Glutamatergic neuron (in vitro differentiated cells): Measurements from ENCODE around the gene TMEM147. TPM values are rescaled to one million over a fixed set of nuclear protein-coding genes. Genes with fewer than 3 reads are reported as not detected.

Experiments
- DNase-seq: peaks from one replicate; pipeline ENCODE4 v3.0.0; 2022
- H3K27ac Mint-ChIP-seq: one replicate; pipeline ENCODE4 v1.8.0; 2020; ENCODE audit warnings: mild to moderate bottlenecking, mixed read lengths, inconsistent platforms; ENCODE audit not compliant: unreplicated experiment
- H3K27me3 Mint-ChIP-seq: one replicate; pipeline ENCODE4 v1.8.0; 2020; ENCODE audit warnings: mild to moderate bottlenecking, moderate library complexity, mixed read lengths, inconsistent platforms; ENCODE audit not compliant: unreplicated experiment
- H3K36me3 Mint-ChIP-seq: one replicate; pipeline ENCODE4 v1.8.0; 2020; ENCODE audit warnings: mild to moderate bottlenecking, mixed read lengths, inconsistent platforms; ENCODE audit not compliant: unreplicated experiment
- H3K4me1 Mint-ChIP-seq: one replicate; pipeline ENCODE4 v1.8.0; 2020; ENCODE audit warnings: mild to moderate bottlenecking, low read depth, mixed read lengths, inconsistent platforms; ENCODE audit not compliant: unreplicated experiment
- H3K4me3 Mint-ChIP-seq: one replicate; pipeline ENCODE4 v1.8.0; 2020; ENCODE audit warnings: mild to moderate bottlenecking, mixed read lengths, inconsistent platforms; ENCODE audit not compliant: unreplicated experiment
- H3K9me3 Mint-ChIP-seq: one replicate; pipeline ENCODE4 v1.8.0; 2020; ENCODE audit warnings: mild to moderate bottlenecking, moderate library complexity, mixed read lengths, inconsistent platforms; ENCODE audit not compliant: unreplicated experiment
- total RNA-seq: library from RNA; stranded (reverse); fragmentation: NEBNext Ultra II Directional; extraction: Animal tissue kit (Norgen Biotek cat#: 25700); gene quantifications from one replicate; pipeline ENCODE4 v1.2.1, GENCODE V29; 2021; ENCODE audit not compliant: unreplicated experiment
- TF ChIP-seq, protein P1 (sequence below): fragments of 200-600 bp; sonication (generic); IDR thresholded peaks from one replicate; pipeline ENCODE4 v1.5.0; 2021; ENCODE audit not compliant: partially characterized antibody, unreplicated experiment

The TMEM147 gene
- total RNA-seq, 1 donor from 2014 or later: 67.2 TPM

DNA sequence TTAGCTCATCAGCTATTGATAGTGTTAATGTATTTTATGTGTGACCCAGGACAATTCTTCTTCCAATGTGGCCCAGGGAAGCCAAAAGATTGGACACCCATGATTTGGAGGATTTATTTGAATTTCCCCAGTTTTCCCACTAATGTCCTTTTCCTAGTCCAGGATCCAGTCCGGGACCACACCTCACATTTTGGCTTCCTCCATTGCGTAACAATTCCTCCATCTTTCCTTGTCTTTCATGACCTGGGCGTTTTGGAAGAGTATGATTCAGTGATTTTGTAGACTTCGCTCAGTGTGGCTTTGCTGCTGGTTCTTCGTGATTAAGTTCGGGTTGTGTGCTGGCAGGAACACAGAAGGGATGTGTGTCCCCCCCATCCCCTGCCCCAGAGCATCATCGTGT lies 21.3 kb downstream of the TMEM147 start:
- DNase-seq: no peak
- TF ChIP-seq, protein P1, sequence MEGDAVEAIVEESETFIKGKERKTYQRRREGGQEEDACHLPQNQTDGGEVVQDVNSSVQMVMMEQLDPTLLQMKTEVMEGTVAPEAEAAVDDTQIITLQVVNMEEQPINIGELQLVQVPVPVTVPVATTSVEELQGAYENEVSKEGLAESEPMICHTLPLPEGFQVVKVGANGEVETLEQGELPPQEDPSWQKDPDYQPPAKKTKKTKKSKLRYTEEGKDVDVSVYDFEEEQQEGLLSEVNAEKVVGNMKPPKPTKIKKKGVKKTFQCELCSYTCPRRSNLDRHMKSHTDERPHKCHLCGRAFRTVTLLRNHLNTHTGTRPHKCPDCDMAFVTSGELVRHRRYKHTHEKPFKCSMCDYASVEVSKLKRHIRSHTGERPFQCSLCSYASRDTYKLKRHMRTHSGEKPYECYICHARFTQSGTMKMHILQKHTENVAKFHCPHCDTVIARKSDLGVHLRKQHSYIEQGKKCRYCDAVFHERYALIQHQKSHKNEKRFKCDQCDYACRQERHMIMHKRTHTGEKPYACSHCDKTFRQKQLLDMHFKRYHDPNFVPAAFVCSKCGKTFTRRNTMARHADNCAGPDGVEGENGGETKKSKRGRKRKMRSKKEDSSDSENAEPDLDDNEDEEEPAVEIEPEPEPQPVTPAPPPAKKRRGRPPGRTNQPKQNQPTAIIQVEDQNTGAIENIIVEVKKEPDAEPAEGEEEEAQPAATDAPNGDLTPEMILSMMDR: no peak
- no peak overlapping the region for H3K27ac Mint-ChIP-seq
- peaks cover 3% of the 10 kb centered on the region for H3K9me3 Mint-ChIP-seq
- no peaks in the 10 kb centered on the region for H3K27me3 Mint-ChIP-seq
- H3K36me3 Mint-ChIP-seq: no peaks in the 10 kb centered on the region
- H3K4me3 Mint-ChIP-seq: no peak overlapping the region
- no peaks in the 10 kb centered on the region for H3K4me1 Mint-ChIP-seq

DNA sequence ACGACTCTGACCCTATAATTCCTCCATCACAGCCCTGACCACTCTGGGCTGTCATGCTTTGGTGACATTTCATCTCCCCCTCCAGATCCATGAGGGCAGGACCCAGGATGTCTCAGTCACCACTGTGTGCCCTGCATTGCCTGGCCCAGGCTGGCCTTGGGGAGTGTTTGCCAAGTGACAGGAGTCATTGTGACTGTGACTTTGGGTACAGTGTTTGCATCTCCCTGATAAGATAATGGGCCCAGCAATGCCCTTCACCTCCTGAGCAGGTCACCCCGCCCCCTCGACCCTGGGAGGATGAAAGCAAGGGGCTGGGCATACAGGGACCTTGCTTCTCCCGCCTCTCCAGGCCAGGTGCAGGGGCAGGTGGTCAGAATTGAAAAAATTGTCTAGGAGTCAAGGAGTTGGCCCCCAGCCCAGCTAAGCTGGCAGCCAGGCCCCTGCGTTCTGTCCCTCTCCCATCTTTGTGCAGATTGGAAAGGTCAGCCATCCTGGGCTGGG lies 23.9 kb downstream of the TMEM147 start:
- Mint-ChIP-seq H3K4me1 (no peaks in the 10 kb centered on the region), H3K36me3 (no peaks in the 10 kb centered on the region), H3K27me3 (no peaks in the 10 kb centered on the region), H3K4me3 (no peak overlapping the region), H3K27ac (no peak overlapping the region), H3K9me3 (peaks cover under 1% of the 10 kb centered on the region)
- no peak for DNase-seq
- TF ChIP-seq, protein P1: no peak

DNA sequence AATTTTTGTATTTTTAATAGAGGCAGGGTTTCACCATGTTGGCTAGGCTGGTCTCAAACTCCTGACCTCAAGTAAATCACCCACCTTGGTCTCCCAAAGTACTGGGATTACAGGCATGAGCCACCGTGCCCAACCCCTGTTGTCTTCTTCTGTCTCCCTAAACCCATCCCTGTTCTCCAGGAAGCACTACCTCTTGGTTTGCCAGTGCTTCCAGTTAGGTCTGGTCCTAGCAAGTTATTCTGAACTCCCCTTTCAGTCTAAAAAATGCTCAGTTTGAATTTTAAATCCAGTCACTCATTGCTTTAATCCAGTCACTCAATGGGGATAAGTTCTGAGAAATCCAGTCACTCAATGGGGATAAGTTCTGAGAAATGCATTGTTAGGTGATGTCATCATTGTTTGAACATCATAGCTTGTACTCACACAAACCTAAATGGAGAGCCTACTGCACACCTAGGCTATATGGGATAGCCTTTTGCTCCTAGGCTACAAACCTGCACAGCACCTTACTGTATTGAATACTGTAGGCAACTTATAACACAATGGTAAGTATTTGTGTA lies 26.1 kb downstream of the TMEM147 start:
- H3K9me3 Mint-ChIP-seq: peaks cover 11% of the 10 kb centered on the region
- TF ChIP-seq, protein P1: no peak
- H3K36me3 Mint-ChIP-seq: peaks cover 11% of the 10 kb centered on the region
- H3K4me3 Mint-ChIP-seq: no peak overlapping the region
- peaks cover under 1% of the 10 kb centered on the region for H3K27me3 Mint-ChIP-seq
- no peak overlapping the region for H3K27ac Mint-ChIP-seq
- no peaks in the 10 kb centered on the region for H3K4me1 Mint-ChIP-seq
- no peak for DNase-seq

DNA sequence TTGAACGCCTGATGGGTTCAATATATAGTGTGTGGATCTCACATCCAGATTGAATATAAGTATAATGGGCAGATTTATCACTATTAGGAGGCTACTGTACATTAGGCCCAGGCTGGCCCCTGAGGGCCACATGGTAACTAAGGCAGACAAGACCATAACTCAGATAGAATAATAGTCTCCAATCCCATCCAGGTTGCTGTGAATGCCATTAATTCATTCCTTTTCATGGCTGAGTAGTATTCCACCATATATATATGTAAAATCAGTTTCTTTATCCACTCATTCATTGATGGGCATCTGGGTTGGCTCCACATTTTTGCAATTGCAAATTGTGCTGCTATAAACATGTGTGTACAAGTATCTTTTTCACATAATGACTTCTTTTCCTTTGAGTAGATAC lies 32.5 kb downstream of the TMEM147 start:
- no peak overlapping the region for H3K27ac Mint-ChIP-seq
- H3K36me3 Mint-ChIP-seq: peaks cover 18% of the 10 kb centered on the region
- H3K4me1 Mint-ChIP-seq: no peaks in the 10 kb centered on the region
- no peak overlapping the region for H3K4me3 Mint-ChIP-seq
- no peak for DNase-seq
- peaks cover 17% of the 10 kb centered on the region for H3K9me3 Mint-ChIP-seq
- TF ChIP-seq, protein P1: no peak
- peaks cover 6% of the 10 kb centered on the region for H3K27me3 Mint-ChIP-seq

DNA sequence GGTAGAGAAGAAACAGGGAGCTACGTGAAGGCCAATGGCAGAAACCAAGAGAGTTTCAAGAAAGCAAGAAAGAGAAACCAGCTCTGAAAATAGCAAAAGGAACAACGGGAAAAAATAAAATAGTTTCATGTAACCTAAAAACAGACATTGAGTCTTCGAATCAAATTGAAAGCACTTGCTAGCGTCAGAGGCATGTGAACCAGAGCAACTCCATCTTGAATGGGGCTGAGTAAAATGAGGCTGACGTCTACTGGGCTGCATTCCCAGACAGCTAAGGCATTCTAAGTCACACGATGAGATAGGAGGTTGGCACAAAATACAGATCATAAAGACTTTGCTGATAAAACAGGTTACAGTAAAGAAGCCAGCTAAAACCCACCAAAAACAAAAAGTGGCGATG lies 33.3 kb downstream of the TMEM147 start:
- H3K36me3 Mint-ChIP-seq: peaks cover 18% of the 10 kb centered on the region
- no peak overlapping the region for H3K4me3 Mint-ChIP-seq
- H3K9me3 Mint-ChIP-seq: peaks cover 17% of the 10 kb centered on the region
- peaks cover 6% of the 10 kb centered on the region for H3K27me3 Mint-ChIP-seq
- TF ChIP-seq, protein P1: no peak
- H3K4me1 Mint-ChIP-seq: no peaks in the 10 kb centered on the region
- no peak overlapping the region for H3K27ac Mint-ChIP-seq
- DNase-seq: no peak
